Activated CD4-positive, alpha-beta memory T cell treated with anti-CD3 and anti-CD28 coated beads for 36 hours (primary cell): Measurements from ENCODE around the gene HOXD12. TPM values are rescaled to one million over a fixed set of nuclear protein-coding genes. Genes with fewer than 3 reads are reported as not detected.

Experiments used
- CTCF ChIA-PET: fragments of 350-600 bp; sonication (Branson Sonifier 250); formaldehyde crosslinking; loops from one replicate; lab custom pipeline; 2021; ENCODE audit warnings: antibody characterized with exemption, inconsistent platforms; lab: Charles Lee
- POLR2A ChIA-PET: fragments of 350-600 bp; sonication (Branson Sonifier 250); formaldehyde crosslinking; loops from one replicate; lab custom pipeline; 2021; ENCODE audit warnings: antibody characterized with exemption; lab: Charles Lee
- DNase-seq: peaks from one replicate; pipeline ENCODE4 v3.0.0-alpha.2; 2020
- H3K27ac Mint-ChIP-seq: one replicate; pipeline ENCODE4 v1.8.0; 2021; ENCODE audit warnings: mixed read lengths
- H3K27me3 Mint-ChIP-seq: one replicate; pipeline ENCODE4 v1.8.0; 2021; ENCODE audit warnings: mixed read lengths
- H3K36me3 Mint-ChIP-seq: one replicate; pipeline ENCODE4 v1.8.0; 2021; ENCODE audit warnings: mixed read lengths
- H3K4me1 Mint-ChIP-seq: one replicate; pipeline ENCODE4 v1.8.0; 2021; ENCODE audit warnings: low read depth, mixed read lengths
- H3K4me3 Mint-ChIP-seq: one replicate; pipeline ENCODE4 v1.8.0; 2021; ENCODE audit warnings: mild to moderate bottlenecking, mixed read lengths
- H3K9me3 Mint-ChIP-seq: one replicate; pipeline ENCODE4 v1.8.0; 2021; ENCODE audit warnings: mixed read lengths
- intact Hi-C: fragments of 100-400 bp; cut with micrococcal nuclease; formaldehyde crosslinking; loops from one replicate; pipeline ENCODE4 v1.15.1; 2023
- total RNA-seq, 2 experiments: library from RNA; stranded (reverse); gene quantifications; one replicate each; pipeline ENCODE4 v1.2.3, GENCODE V29; 2021

Gene HOXD12
- not detected for total RNA-seq

GRCh38 chr2:176099728-176100546 is at the start of gene HOXD12:
TSS of gene HOXD12 (plus strand) at chr2:176099795. CDS start at chr2:176099802, 7 bp downstream.
- peaks cover 88% of the 10 kb centered on the region for H3K27me3 Mint-ChIP-seq
- ChIA-PET CTCF (no interaction called here), POLR2A (no interaction called here)
- H3K27ac Mint-ChIP-seq: no peak within 1 kb of the TSS
- no peak for DNase-seq
- H3K4me3 Mint-ChIP-seq: peak within 1 kb of the TSS; percentile 2
- peaks cover 19% of the 10 kb centered on the region for H3K4me1 Mint-ChIP-seq
- no peaks in the 10 kb centered on the region for H3K36me3 Mint-ChIP-seq
- H3K9me3 Mint-ChIP-seq: no peaks in the 10 kb centered on the region
- intact Hi-C loops: loop anchor here (5.0 to 10.0 kb wide), 2 partner anchors 848 to 895 kb away; no protein-coding TSS in a partner anchor

GRCh38 chr2:176056406-176056805 is 43.2 kb upstream of the HOXD12 start:
- no peak overlapping the region for H3K4me3 Mint-ChIP-seq
- H3K27me3 Mint-ChIP-seq: peaks cover 39% of the 10 kb centered on the region

GRCh38 chr2:176063958-176064357 is 35.6 kb upstream of the HOXD12 start:
- H3K36me3 Mint-ChIP-seq: no peaks in the 10 kb centered on the region
- intact Hi-C loops: no loop called here
- no peak overlapping the region for H3K27ac Mint-ChIP-seq
- ChIA-PET POLR2A (no interaction called here), CTCF (no interaction called here)
- H3K27me3 Mint-ChIP-seq: peaks cover 64% of the 10 kb centered on the region
- no peak overlapping the region for H3K4me3 Mint-ChIP-seq
- H3K9me3 Mint-ChIP-seq: no peaks in the 10 kb centered on the region
- no peak for DNase-seq
- peaks cover 14% of the 10 kb centered on the region for H3K4me1 Mint-ChIP-seq

More at GRCh38 chr2:176056406-176056805, 43.2 kb upstream of the HOXD12 start:
- intact Hi-C loops: no loop called here
- no peak for DNase-seq
- ChIA-PET POLR2A (no interaction called here), CTCF (no interaction called here)
- Mint-ChIP-seq H3K4me1 (no peaks in the 10 kb centered on the region), H3K27ac (no peak overlapping the region), H3K36me3 (no peaks in the 10 kb centered on the region), H3K9me3 (no peaks in the 10 kb centered on the region)

- ChIA-PET POLR2A (no interaction called here), CTCF (no interaction called here)
- Mint-ChIP-seq H3K9me3 (no peaks in the 10 kb centered on the region), H3K27ac (no peak overlapping the region), H3K27me3 (peaks cover 75% of the 10 kb centered on the region), H3K4me3 (no peak overlapping the region), H3K4me1 (peaks cover 17% of the 10 kb centered on the region), H3K36me3 (no peaks in the 10 kb centered on the region)
- DNase-seq: no peak
- intact Hi-C loops: no loop called here
These were observed 32.7 kb upstream of the HOXD12 start for GRCh38 chr2:176066645-176067588.

GRCh38 chr2:176067589-176068418 is 31.8 kb upstream of the HOXD12 start:
- Mint-ChIP-seq H3K27me3 (peaks cover 78% of the 10 kb centered on the region), H3K9me3 (no peaks in the 10 kb centered on the region), H3K4me1 (peaks cover 17% of the 10 kb centered on the region), H3K4me3 (no peak overlapping the region), H3K36me3 (no peaks in the 10 kb centered on the region), H3K27ac (no peak overlapping the region)
- ChIA-PET CTCF (no interaction called here), POLR2A (no interaction called here)
- intact Hi-C loops: no loop called here
- no peak for DNase-seq

GRCh38 chr2:176068419-176068832 is 31.2 kb upstream of the HOXD12 start:
- intact Hi-C loops: no loop called here
- no peak overlapping the region for H3K27ac Mint-ChIP-seq
- no peaks in the 10 kb centered on the region for H3K9me3 Mint-ChIP-seq
- ChIA-PET POLR2A (no interaction called here), CTCF (no interaction called here)
- no peak overlapping the region for H3K4me3 Mint-ChIP-seq
- peaks cover 80% of the 10 kb centered on the region for H3K27me3 Mint-ChIP-seq
- H3K4me1 Mint-ChIP-seq: peaks cover 19% of the 10 kb centered on the region
- H3K36me3 Mint-ChIP-seq: no peaks in the 10 kb centered on the region
- no peak for DNase-seq

GRCh38 chr2:176071330-176072291 is 28.0 kb upstream of the HOXD12 start:
- intact Hi-C loops: no loop called here
- Mint-ChIP-seq H3K36me3 (no peaks in the 10 kb centered on the region), H3K27me3 (peaks cover 84% of the 10 kb centered on the region), H3K4me3 (no peak overlapping the region), H3K9me3 (peaks cover 3% of the 10 kb centered on the region), H3K4me1 (peaks cover 16% of the 10 kb centered on the region), H3K27ac (no peak overlapping the region)
- DNase-seq: no peak
- ChIA-PET POLR2A (no interaction called here), CTCF (interaction anchor here (0.8 to 1.8 kb wide), 3 partner anchors 24 to 217 kb away, joined by 3 to 6 read pairs (median 3); no protein-coding TSS in a partner anchor)

GRCh38 chr2:176072292-176072669 is 27.3 kb upstream of the HOXD12 start:
- H3K27ac Mint-ChIP-seq: no peak overlapping the region
- no peak overlapping the region for H3K4me3 Mint-ChIP-seq

GRCh38 chr2:176072951-176073904 is 26.4 kb upstream of the HOXD12 start:
- Mint-ChIP-seq H3K27me3 (peaks cover 82% of the 10 kb centered on the region), H3K36me3 (peaks cover 1% of the 10 kb centered on the region), H3K4me1 (peaks cover 11% of the 10 kb centered on the region), H3K27ac (no peak overlapping the region), H3K9me3 (peaks cover 3% of the 10 kb centered on the region), H3K4me3 (no peak overlapping the region)
- CTCF ChIA-PET: interaction anchor here (1.2 kb wide), 1 partner anchor 24 kb away, joined by 5 read pairs; no protein-coding TSS in a partner anchor
- intact Hi-C loops: no loop called here
- no peak for DNase-seq
- POLR2A ChIA-PET: no interaction called here

More at GRCh38 chr2:176072292-176072669, 27.3 kb upstream of the HOXD12 start:
- Mint-ChIP-seq H3K36me3 (no peaks in the 10 kb centered on the region), H3K9me3 (peaks cover 3% of the 10 kb centered on the region), H3K27me3 (peaks cover 86% of the 10 kb centered on the region), H3K4me1 (peaks cover 15% of the 10 kb centered on the region)
- intact Hi-C loops: no loop called here
- POLR2A ChIA-PET: no interaction called here
- CTCF ChIA-PET: interaction anchor here (1.3 to 1.8 kb wide), 2 partner anchors 24 to 25 kb away, joined by 3 to 6 read pairs; no protein-coding TSS in a partner anchor
- no peak for DNase-seq

GRCh38 chr2:176074919-176075425 is 24.6 kb upstream of the HOXD12 start:
- peaks cover 16% of the 10 kb centered on the region for H3K4me1 Mint-ChIP-seq
- H3K27me3 Mint-ChIP-seq: peaks cover 80% of the 10 kb centered on the region
- peaks cover 14% of the 10 kb centered on the region for H3K36me3 Mint-ChIP-seq
- peaks cover 7% of the 10 kb centered on the region for H3K9me3 Mint-ChIP-seq
- H3K4me3 Mint-ChIP-seq: no peak overlapping the region
- no peak overlapping the region for H3K27ac Mint-ChIP-seq
- ChIA-PET POLR2A (no interaction called here), CTCF (interaction anchor here (0.9 to 1.5 kb wide), 2 partner anchors 21 to 385 kb away, joined by 3 to 4 read pairs; no protein-coding TSS in a partner anchor)
- intact Hi-C loops: no loop called here
- DNase-seq: no peak
